GM18526 (cell line): ENCODE results near the gene HNRNPA3.

Source experiments
- POLR2A ChIP-seq: IDR thresholded peaks from 3 replicates; pipeline ENCODE4 v1.6.1; 2011; ENCODE audit not compliant: insufficient read length; ENCODE audit errors: extremely low read depth

Gene HNRNPA3

GRCh38 chr2:177212106-177212890 is at the start of gene HNRNPA3:
TSS of gene HNRNPA3 (plus strand) at chr2:177212794. CDS start at chr2:177212800, 6 bp downstream.
- peak; percentile 71 for TF ChIP-seq POLR2A

GRCh38 chr2:177164131-177164530 is 48.5 kb upstream of the HNRNPA3 start:
- no peak for TF ChIP-seq POLR2A

- no peak for TF ChIP-seq POLR2A
Observed at GRCh38 chr2:177164584-177165052, 48.0 kb upstream of the HNRNPA3 start.

GRCh38 chr2:177165061-177165583 is 47.5 kb upstream of the HNRNPA3 start:
- no peak for TF ChIP-seq POLR2A

- no peak for TF ChIP-seq POLR2A
Observed at GRCh38 chr2:177165721-177166711, 46.6 kb upstream of the HNRNPA3 start.

GRCh38 chr2:177169810-177170514 is 42.6 kb upstream of the HNRNPA3 start:
- TF ChIP-seq POLR2A = no peak

GRCh38 chr2:177171418-177171865 is 41.2 kb upstream of the HNRNPA3 start:
- TF ChIP-seq POLR2A = no peak

- TF ChIP-seq POLR2A = no peak
Observed at GRCh38 chr2:177172034-177172880, 40.3 kb upstream of the HNRNPA3 start.

GRCh38 chr2:177174486-177174885 is 38.1 kb upstream of the HNRNPA3 start:
- TF ChIP-seq POLR2A = no peak

GRCh38 chr2:177175917-177176668 is 36.5 kb upstream of the HNRNPA3 start:
- TF ChIP-seq POLR2A = no peak

- no peak for TF ChIP-seq POLR2A
Observed at GRCh38 chr2:177178797-177179196, 33.8 kb upstream of the HNRNPA3 start.

GRCh38 chr2:177179227-177179626 is 33.4 kb upstream of the HNRNPA3 start:
- TF ChIP-seq POLR2A = no peak

- no peak for TF ChIP-seq POLR2A
Observed at GRCh38 chr2:177180269-177181000, 32.2 kb upstream of the HNRNPA3 start.

GRCh38 chr2:177183860-177184259 is 28.7 kb upstream of the HNRNPA3 start:
- TF ChIP-seq POLR2A = no peak
